GM18508 (cell line): ENCODE measurements around the gene SCEL.
"Not testable (repeated sequence)": the region's sequence is repeated elsewhere in the genome, so short reads cannot be mapped to it uniquely, and the experiment has no call there.

Experiments used
- ATAC-seq: cut with Tn5 transposase; IDR thresholded peaks from one replicate; pipeline ENCODE4 v1.9.1; 2021; ENCODE audit warnings: moderate number of reproducible peaks; ENCODE audit not compliant: insufficient read depth, unreplicated experiment

Gene SCEL

GRCh38 chr13:77650409-77650808 is 114.9 kb downstream of the SCEL start:
- no peak for ATAC-seq

- ATAC-seq, result no peak
Measured at GRCh38 chr13:77653301-77653700, 117.8 kb downstream of the SCEL start.

- ATAC-seq, result not testable (repeated sequence)
Measured at GRCh38 chr13:77660016-77660415, 124.5 kb downstream of the SCEL start.

GRCh38 chr13:77660841-77661250 is 125.3 kb downstream of the SCEL start:
- ATAC-seq, result no peak

DNA sequence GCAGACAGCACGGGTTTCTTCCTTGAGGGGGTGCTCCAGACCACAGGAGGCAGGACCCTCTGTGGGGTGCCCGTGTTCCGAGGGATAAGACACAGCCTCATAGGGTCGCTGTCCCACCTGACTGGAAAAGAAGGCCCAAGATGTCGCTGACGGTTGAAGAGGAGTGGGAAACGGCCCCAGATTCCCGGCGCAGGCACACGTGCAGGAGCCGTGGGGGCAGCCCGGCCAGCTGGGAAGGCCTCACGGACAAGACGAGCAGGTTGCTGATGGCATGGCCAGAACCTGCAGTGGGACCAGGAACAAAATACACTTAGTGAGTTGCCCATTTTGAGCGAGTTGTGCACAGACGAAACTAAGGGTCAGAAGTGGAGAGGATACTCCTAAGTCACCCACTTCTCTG is 126.8 kb downstream of the SCEL start:
- ATAC-seq, result not testable (repeated sequence)

- not testable (repeated sequence) for ATAC-seq
Measured at GRCh38 chr13:77662831-77663230, 127.3 kb downstream of the SCEL start.

- no peak for ATAC-seq
Measured at GRCh38 chr13:77674852-77675251, 139.3 kb downstream of the SCEL start.

GRCh38 chr13:77678691-77679235 is 143.3 kb downstream of the SCEL start:
- ATAC-seq, result no peak

- ATAC-seq, result no peak
Measured at GRCh38 chr13:77687799-77688198, 152.3 kb downstream of the SCEL start.

- no peak for ATAC-seq
Measured at GRCh38 chr13:77691871-77692270, 156.4 kb downstream of the SCEL start.

- no peak for ATAC-seq
Measured at GRCh38 chr13:77692746-77693448, 157.4 kb downstream of the SCEL start.

- ATAC-seq, result no peak
Measured at GRCh38 chr13:77693449-77693940, 158.0 kb downstream of the SCEL start.
